Suprapubic skin (tissue), 3 donors: ENCODE results near the gene CDH8.

ENCODE experiments used
- POLR2A ChIP-seq, 2 donors: fragments of 450-650 bp; IDR thresholded peaks; one replicate each; pipeline ENCODE4 v1.6.1; 2017; ENCODE audit warnings: antibody characterized with exemption in 2 of 2, mild to moderate bottlenecking in 2 of 2, moderate library complexity in 2 of 2
- TF ChIP-seq, protein P1 (sequence below), 2 donors: fragments of 200-600 bp in 1 of 2; fragments of 450-650 bp in 1 of 2; sonication (generic) in 1 of 2; IDR thresholded peaks; one replicate each; pipeline ENCODE4 v1.5.1; 2016 to 2019; ENCODE audit warnings: antibody characterized with exemption in 2 of 2, mild to moderate bottlenecking in 1 of 2, moderate library complexity in 1 of 2

DNA sequence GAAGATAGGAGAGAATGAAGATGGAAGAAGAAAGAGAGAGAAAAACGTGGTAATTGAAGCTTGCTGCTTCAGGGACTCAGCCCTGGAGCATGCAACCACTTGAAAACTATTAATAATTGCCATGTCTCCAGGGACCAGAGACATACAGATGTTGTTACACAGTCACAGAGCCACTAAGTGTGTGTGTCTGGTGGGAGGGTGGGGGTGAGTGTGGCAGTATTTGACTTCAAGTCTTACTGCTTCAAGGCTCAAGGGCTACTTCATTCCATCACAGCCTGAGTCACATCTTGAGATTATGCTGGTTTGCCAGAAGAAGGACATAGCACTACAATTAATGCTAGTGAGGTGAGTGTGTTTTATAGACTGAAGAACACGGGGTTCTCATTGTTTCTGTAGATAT lies 202.2 kb downstream of the CDH8 start:
- TF ChIP-seq, protein P1, sequence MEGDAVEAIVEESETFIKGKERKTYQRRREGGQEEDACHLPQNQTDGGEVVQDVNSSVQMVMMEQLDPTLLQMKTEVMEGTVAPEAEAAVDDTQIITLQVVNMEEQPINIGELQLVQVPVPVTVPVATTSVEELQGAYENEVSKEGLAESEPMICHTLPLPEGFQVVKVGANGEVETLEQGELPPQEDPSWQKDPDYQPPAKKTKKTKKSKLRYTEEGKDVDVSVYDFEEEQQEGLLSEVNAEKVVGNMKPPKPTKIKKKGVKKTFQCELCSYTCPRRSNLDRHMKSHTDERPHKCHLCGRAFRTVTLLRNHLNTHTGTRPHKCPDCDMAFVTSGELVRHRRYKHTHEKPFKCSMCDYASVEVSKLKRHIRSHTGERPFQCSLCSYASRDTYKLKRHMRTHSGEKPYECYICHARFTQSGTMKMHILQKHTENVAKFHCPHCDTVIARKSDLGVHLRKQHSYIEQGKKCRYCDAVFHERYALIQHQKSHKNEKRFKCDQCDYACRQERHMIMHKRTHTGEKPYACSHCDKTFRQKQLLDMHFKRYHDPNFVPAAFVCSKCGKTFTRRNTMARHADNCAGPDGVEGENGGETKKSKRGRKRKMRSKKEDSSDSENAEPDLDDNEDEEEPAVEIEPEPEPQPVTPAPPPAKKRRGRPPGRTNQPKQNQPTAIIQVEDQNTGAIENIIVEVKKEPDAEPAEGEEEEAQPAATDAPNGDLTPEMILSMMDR (IDR thresholded peaks at IDR 0.05): no peak
- TF ChIP-seq POLR2A (IDR thresholded peaks at IDR 0.05): no peak
